Measurements from ENCODE around the gene SLAIN2. TPM values are rescaled to one million over a fixed set of nuclear protein-coding genes. Genes with fewer than 3 reads are reported as not detected.

The SLAIN2 gene
- total RNA-seq, 1 donor from 2014 or later = 90.5 TPM

DNA sequence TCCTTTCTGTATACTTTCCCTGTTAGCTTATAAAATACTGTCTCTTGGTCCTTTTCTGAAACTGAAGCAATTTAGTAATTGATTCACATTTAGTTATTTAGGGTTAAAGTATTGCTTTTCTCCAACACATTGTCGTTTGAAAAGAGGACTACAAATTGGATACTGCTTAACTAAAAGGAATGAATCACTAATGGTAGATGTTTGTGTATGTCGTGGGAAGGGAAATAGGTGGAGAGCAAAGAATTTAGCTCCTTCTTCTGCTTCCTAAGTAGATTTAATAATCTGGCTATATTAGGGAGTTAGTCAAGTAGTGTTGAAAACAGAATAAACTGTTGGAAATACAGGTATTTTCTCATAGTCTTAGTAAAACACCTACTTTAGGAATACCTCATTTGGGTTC lies 27.9 kb downstream of the SLAIN2 start:
- Mint-ChIP-seq H3K9me3 (ENCODE audit: unreplicated experiment) (peaks cover 2% of the 10 kb centered on the region), H3K4me1 (ENCODE audit: low read depth, unreplicated experiment) (peaks cover 21% of the 10 kb centered on the region), H3K36me3 (ENCODE audit: low read depth, unreplicated experiment) (peaks cover 5% of the 10 kb centered on the region), H3K4me3 (ENCODE audit: unreplicated experiment) (no peak overlapping the region), H3K27ac (ENCODE audit: unreplicated experiment) (no peak overlapping the region), H3K27me3 (ENCODE audit: low read depth, unreplicated experiment) (no peaks in the 10 kb centered on the region)
- Histone ChIP-seq H3K4me3 (ENCODE audit: insufficient read depth, low read depth, low read length) (no peak overlapping the region), H3K9me3 (ENCODE audit: insufficient read depth, low read depth, low read length) (no peaks in the 10 kb centered on the region), H3K4me2 (ENCODE audit: low read length) (peak overlapping the region; percentile 37), H3K36me3 (ENCODE audit: insufficient read depth, low read length) (no peaks in the 10 kb centered on the region), H3K27me3 (ENCODE audit: insufficient read depth, low read length) (no peaks in the 10 kb centered on the region), H3K4me1 (ENCODE audit: insufficient read depth, low read length) (no peaks in the 10 kb centered on the region), H3K9ac (ENCODE audit: low read length) (no peak overlapping the region), H3K79me2 (ENCODE audit: insufficient read depth, low read length) (peaks cover 90% of the 10 kb centered on the region), H3K27ac (ENCODE audit: low read depth, low read length) (no peak overlapping the region), H2AFZ (ENCODE audit: low read depth, low read length) (no peak overlapping the region), H4K20me1 (ENCODE audit: insufficient read depth, low read length) (peaks cover 32% of the 10 kb centered on the region)
- no peak for TF ChIP-seq EZH2 (IDR thresholded peaks at IDR 0.05; ENCODE audit: insufficient read depth, low read length)
- TF ChIP-seq, protein P1, sequence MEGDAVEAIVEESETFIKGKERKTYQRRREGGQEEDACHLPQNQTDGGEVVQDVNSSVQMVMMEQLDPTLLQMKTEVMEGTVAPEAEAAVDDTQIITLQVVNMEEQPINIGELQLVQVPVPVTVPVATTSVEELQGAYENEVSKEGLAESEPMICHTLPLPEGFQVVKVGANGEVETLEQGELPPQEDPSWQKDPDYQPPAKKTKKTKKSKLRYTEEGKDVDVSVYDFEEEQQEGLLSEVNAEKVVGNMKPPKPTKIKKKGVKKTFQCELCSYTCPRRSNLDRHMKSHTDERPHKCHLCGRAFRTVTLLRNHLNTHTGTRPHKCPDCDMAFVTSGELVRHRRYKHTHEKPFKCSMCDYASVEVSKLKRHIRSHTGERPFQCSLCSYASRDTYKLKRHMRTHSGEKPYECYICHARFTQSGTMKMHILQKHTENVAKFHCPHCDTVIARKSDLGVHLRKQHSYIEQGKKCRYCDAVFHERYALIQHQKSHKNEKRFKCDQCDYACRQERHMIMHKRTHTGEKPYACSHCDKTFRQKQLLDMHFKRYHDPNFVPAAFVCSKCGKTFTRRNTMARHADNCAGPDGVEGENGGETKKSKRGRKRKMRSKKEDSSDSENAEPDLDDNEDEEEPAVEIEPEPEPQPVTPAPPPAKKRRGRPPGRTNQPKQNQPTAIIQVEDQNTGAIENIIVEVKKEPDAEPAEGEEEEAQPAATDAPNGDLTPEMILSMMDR (IDR thresholded peaks at IDR 0.05; ENCODE audit: insufficient read depth, low read depth, low read length) = no peak
- FAIRE-seq (peak; percentile 49), DNase-seq (ENCODE audit: low read depth) (peak; percentile 27)

DNA sequence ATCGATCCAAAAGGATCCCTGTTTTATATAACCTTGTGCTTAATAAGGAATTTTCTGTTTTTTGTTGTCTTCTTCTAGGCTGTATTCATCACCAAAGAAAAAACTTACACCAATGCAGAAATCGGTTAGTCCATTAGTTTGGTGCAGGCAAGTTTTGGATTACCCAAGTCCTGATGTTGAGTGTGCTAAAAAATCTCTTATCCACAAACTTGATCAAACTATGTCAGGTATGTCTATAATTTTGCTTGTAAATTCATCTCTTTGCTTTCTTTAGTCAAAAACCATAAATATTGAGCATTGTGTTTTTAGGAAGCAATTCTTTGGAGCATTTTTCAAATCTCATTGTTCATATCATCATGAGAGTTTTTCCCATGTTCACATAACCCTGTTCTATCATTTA lies 28.4 kb downstream of the SLAIN2 start:
- no peaks in the 10 kb centered on the region for H3K36me3 ChIP-seq (ENCODE audit: insufficient read depth, low read length)
- Mint-ChIP-seq H3K9me3 (ENCODE audit: unreplicated experiment) (peaks cover 2% of the 10 kb centered on the region), H3K36me3 (ENCODE audit: low read depth, unreplicated experiment) (peaks cover 5% of the 10 kb centered on the region), H3K27me3 (ENCODE audit: low read depth, unreplicated experiment) (no peaks in the 10 kb centered on the region), H3K4me1 (ENCODE audit: low read depth, unreplicated experiment) (peaks cover 21% of the 10 kb centered on the region), H3K27ac (ENCODE audit: unreplicated experiment) (no peak overlapping the region), H3K4me3 (ENCODE audit: unreplicated experiment) (no peak overlapping the region)
- no peak overlapping the region for H3K9ac ChIP-seq (ENCODE audit: low read length)
- TF ChIP-seq, protein P1 (IDR thresholded peaks at IDR 0.05; ENCODE audit: insufficient read depth, low read depth, low read length) = no peak
- TF ChIP-seq EZH2 (IDR thresholded peaks at IDR 0.05; ENCODE audit: insufficient read depth, low read length) = no peak
- no peaks in the 10 kb centered on the region for H3K27me3 ChIP-seq (ENCODE audit: insufficient read depth, low read length)
- FAIRE-seq (no peak), DNase-seq (ENCODE audit: low read depth) (no peak)
- H3K79me2 ChIP-seq (ENCODE audit: insufficient read depth, low read length) = peaks cover 95% of the 10 kb centered on the region
- no peak overlapping the region for H3K27ac ChIP-seq (ENCODE audit: low read depth, low read length)
- H3K9me3 ChIP-seq (ENCODE audit: insufficient read depth, low read depth, low read length) = no peaks in the 10 kb centered on the region
- H3K4me3 ChIP-seq (ENCODE audit: insufficient read depth, low read depth, low read length) = no peak overlapping the region
- H4K20me1 ChIP-seq (ENCODE audit: insufficient read depth, low read length) = peaks cover 37% of the 10 kb centered on the region
- no peak overlapping the region for H2AFZ ChIP-seq (ENCODE audit: low read depth, low read length)
- no peaks in the 10 kb centered on the region for H3K4me1 ChIP-seq (ENCODE audit: insufficient read depth, low read length)
- H3K4me2 ChIP-seq (ENCODE audit: low read length) = no peak overlapping the region

- TF ChIP-seq, protein P1 (IDR thresholded peaks at IDR 0.05; ENCODE audit: insufficient read depth, low read depth, low read length) = no peak
- TF ChIP-seq EZH2 (IDR thresholded peaks at IDR 0.05; ENCODE audit: insufficient read depth, low read length) = no peak
- H2AFZ ChIP-seq (ENCODE audit: low read depth, low read length) = no peak overlapping the region
- H3K4me2 ChIP-seq (ENCODE audit: low read length) = no peak overlapping the region
- H3K4me1 ChIP-seq (ENCODE audit: insufficient read depth, low read length) = peaks cover 2% of the 10 kb centered on the region
- Mint-ChIP-seq H3K4me1 (ENCODE audit: low read depth, unreplicated experiment) (peaks cover 21% of the 10 kb centered on the region), H3K4me3 (ENCODE audit: unreplicated experiment) (no peak overlapping the region), H3K27me3 (ENCODE audit: low read depth, unreplicated experiment) (no peaks in the 10 kb centered on the region), H3K27ac (ENCODE audit: unreplicated experiment) (no peak overlapping the region), H3K36me3 (ENCODE audit: low read depth, unreplicated experiment) (peaks cover 5% of the 10 kb centered on the region), H3K9me3 (ENCODE audit: unreplicated experiment) (peaks cover 2% of the 10 kb centered on the region)
- peaks cover 42% of the 10 kb centered on the region for H4K20me1 ChIP-seq (ENCODE audit: insufficient read depth, low read length)
- H3K27me3 ChIP-seq (ENCODE audit: insufficient read depth, low read length) = no peaks in the 10 kb centered on the region
- no peak overlapping the region for H3K4me3 ChIP-seq (ENCODE audit: insufficient read depth, low read depth, low read length)
- FAIRE-seq = peak; percentile 17
- no peak overlapping the region for H3K9ac ChIP-seq (ENCODE audit: low read length)
- H3K79me2 ChIP-seq (ENCODE audit: insufficient read depth, low read length) = peaks cover 90% of the 10 kb centered on the region
- H3K36me3 ChIP-seq (ENCODE audit: insufficient read depth, low read length) = no peaks in the 10 kb centered on the region
- H3K9me3 ChIP-seq (ENCODE audit: insufficient read depth, low read depth, low read length) = no peaks in the 10 kb centered on the region
- DNase-seq (ENCODE audit: low read depth) = no peak
- H3K27ac ChIP-seq (ENCODE audit: low read depth, low read length) = no peak overlapping the region
Measured at GRCh38 chr4:48370260-48371134, 29.2 kb downstream of the SLAIN2 start.
